Omental fat pad (tissue), 4 donors: ENCODE data around the gene STEEP1. TPM values are rescaled to one million over a fixed set of nuclear protein-coding genes. Genes with fewer than 3 reads are reported as not detected.

Experiments
- ATAC-seq: fragments of 150-250 bp; one replicate; pipeline ENCODE4 v1.9.1; 2016; ENCODE audit warnings: mild to moderate bottlenecking, moderate library complexity; ENCODE audit not compliant: low FRiP score
- DNase-seq: peaks from one replicate; pipeline ENCODE4 v3.0.0-alpha.2; 2019; ENCODE audit warnings: low spot score
- total RNA-seq, 4 donors: library from RNA; depleted of rRNA; stranded (reverse); fragments of >200 nt; gene quantifications; one replicate each; pipeline ENCODE4 v1.1.0, GENCODE V29; 2016
- TF ChIP-seq, protein P1 (sequence below), 3 donors: fragments of 450-650 bp; IDR thresholded peaks; one replicate each; pipeline ENCODE4 v1.5.1; 2016 to 2017; ENCODE audit warnings: antibody characterized with exemption in 3 of 3, mild to moderate bottlenecking in 3 of 3, moderate library complexity in 2 of 3

Gene STEEP1
- total RNA-seq: 10 to 100 TPM; 24.0 to 32.0 (median 28.6) TPM

DNA sequence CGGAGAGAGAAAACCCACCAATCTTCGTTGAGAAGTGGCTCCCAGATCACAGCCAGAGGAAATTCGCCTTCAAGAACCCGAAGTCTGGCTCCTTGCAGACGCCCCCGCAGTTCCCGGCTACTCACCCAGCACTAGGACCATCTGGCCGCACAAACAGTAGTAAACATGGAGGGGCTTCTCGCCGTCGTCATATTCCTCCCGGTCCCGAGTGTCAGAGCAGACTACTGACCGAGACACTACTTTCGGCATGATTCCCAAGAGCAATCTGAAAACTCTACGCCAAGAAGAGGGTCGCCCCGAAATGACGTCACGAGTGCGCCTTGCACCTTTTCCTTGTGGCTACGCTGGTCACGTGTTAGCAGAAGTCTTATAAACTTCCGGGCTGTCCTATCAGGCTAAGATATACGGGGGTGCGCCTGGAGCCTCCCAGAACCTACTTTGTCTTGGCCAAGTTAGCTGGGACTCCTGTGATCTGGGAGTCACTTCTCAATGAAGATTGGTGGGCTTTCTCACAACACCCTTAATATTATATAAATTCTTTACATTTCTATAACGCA, at the start of gene STEEP1:
Gene STEEP1, minus strand, starts transcription at position 303 of the 557 bp plus-strand sequence. Its CDS starts 54 bp downstream, at position 249.
- ATAC-seq (peak; percentile 79), DNase-seq (peak; percentile 57)
- TF ChIP-seq, protein P1, sequence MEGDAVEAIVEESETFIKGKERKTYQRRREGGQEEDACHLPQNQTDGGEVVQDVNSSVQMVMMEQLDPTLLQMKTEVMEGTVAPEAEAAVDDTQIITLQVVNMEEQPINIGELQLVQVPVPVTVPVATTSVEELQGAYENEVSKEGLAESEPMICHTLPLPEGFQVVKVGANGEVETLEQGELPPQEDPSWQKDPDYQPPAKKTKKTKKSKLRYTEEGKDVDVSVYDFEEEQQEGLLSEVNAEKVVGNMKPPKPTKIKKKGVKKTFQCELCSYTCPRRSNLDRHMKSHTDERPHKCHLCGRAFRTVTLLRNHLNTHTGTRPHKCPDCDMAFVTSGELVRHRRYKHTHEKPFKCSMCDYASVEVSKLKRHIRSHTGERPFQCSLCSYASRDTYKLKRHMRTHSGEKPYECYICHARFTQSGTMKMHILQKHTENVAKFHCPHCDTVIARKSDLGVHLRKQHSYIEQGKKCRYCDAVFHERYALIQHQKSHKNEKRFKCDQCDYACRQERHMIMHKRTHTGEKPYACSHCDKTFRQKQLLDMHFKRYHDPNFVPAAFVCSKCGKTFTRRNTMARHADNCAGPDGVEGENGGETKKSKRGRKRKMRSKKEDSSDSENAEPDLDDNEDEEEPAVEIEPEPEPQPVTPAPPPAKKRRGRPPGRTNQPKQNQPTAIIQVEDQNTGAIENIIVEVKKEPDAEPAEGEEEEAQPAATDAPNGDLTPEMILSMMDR (IDR thresholded peaks at IDR 0.05): no peak

DNA sequence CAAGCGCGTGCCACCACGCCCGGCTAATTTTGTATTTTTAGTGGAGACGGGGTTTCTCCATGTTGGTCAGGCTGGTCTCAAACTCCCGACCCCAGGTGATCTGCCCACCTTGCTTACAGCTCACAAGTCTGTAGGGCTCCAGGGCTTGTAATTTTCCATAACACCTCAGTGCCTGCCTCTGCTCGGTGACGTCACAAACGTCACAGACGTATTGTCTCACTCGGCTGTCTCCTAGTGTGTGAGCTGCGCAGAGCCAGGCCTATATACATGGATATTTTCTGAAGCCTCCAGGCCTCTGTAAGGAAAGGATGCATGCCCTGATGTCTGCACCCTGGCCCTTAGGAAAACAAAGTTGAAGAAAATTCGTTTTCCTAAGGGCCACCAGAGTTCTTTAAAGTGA, 49.6 kb upstream of the STEEP1 start:
- TF ChIP-seq, protein P1 (IDR thresholded peaks at IDR 0.05): no peak

DNA sequence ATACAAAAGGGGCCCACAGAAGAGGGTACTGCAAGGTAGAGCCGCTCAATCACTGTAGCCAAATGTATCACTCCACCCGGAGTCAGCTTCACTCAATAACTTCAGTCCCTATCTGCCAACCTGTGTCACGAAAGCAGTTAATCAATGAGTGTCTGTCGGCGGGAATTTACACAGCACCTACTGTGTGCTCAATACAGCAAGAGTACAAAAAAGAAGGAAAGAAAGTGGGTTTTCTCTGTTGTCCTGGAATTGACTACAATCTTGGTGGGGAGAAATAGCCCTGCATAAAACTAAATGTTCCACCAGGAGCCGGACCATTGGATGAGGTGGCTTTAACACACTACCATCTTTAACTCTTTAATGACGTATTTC, 41.8 kb upstream of the STEEP1 start:
- TF ChIP-seq, protein P1 (IDR thresholded peaks at IDR 0.05): no peak
- DNase-seq (no peak), ATAC-seq (no peak)

More for the DNA sequence above, 49.6 kb upstream of the STEEP1 start:
- ATAC-seq (no peak), DNase-seq (no peak)

DNA sequence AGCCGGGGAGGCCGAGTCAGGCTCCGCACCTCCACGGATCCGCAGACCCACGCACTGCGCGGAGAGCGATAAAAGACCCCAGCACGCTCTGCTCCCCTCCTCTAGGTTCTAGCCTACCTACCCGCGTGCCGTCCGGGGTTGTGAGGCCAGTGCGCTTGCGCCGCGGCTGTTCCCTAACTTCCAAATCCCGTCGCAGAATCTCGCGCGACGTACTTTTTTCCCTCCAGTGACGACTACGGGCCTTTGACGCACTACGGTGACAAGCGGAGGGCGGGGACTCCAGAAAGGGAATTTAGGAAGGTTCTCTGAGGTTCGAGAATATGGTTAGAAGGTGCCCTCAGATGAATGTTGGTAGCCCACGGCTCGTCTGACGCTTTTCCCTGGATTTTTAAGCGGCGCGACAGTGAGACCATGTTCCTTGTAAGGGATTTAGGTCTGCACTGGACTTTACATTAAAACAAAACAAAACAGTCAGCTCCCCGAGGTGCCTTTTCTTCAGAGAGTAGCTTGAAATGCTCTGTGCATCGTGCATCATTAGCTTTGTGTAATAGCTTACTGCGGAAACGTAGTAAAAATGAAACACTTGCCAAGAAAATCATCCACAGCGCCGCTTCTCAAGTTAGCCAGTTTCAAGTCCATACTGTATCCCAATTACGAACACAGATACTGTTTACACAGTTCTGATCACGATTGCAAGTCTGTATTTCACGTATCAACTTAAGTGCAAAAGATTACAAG, 41.2 kb upstream of the STEEP1 start, which contains the start of gene NKRF:
Gene NKRF, minus strand, starts transcription at position 145 of the 738 bp plus-strand sequence.
- ATAC-seq (peak; percentile 74), DNase-seq (peak; percentile 84)
- TF ChIP-seq, protein P1 (IDR thresholded peaks at IDR 0.05): no peak

DNA sequence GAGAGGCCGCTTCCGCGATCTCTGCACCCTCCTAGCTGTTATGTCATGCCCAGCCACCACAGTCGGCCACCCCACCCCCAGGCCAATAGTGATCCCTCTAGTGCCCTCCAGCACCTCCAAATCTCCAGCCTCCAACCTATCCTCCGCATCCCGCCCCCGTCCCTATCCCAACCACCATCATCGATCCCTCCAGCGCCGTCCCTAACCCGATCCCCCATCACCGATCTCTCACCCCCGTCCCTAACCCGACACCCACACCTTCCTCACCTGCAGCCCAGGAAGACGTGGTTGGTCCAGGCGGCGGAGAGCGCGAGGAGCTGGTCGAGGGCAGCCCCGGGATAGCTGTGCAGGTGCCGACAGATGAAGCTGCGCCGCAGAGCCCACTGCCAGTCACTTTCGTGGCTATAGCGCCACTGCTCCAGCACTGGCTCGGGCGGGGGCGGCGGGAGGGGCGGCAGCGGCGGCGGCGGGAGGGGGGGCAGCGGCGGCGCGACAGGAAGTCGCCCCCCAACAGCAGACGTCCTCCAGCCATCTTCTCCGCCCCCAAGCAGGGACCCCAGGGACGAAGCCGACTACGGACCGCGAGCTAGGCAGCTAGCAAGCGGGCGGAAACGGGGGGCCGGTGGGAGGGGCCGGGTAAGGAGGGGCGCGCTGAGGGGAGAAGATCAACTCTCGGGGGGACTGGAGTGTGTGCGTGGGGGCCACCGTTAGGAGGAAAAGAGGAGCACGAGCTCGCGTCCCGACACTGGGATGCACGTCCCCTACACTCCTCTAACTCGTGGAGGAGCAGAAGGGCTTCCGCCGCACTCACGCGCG, 40.5 kb upstream of the STEEP1 start:
- ATAC-seq (peak; percentile 62), DNase-seq (no peak)
- TF ChIP-seq, protein P1 (IDR thresholded peaks at IDR 0.05): no peak

DNA sequence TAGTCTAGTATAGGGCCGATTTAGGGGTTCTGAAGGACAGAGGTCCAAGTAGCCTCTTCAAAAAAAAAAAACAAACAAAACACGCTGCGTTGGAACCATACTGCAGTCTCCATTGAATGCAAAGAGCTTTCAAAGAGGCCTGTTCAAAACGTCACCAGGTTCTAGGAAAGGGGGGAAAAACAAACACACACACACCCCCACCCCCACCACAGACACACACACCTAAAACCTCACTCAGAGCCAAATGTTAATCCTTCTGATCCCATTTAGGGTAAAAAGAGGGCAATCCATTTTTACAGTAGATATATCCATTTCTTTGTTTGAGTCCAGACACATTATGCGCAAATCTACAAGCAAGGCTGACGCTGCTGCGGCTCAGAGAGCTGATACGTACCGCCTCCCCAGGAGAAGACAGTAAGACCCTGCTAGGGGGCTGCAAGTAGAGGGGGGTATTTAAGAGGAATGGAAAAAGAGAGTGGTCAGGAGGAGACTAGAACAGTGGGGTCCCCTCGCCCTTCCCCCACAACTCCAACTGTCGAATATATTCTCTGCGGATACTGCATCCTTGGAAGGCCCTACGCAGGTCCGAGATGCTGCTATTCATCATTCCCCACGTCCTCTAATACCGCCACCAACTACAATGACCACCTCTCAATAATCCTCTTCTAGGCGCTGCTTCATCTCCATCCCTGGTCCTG, 39.7 kb upstream of the STEEP1 start:
- TF ChIP-seq, protein P1 (IDR thresholded peaks at IDR 0.05): no peak
- DNase-seq (no peak), ATAC-seq (no peak)
